SK-MEL-5 (cell line): ENCODE measurements around the gene ARIH1. TPM values are rescaled to one million over a fixed set of nuclear protein-coding genes. Genes with fewer than 3 reads are reported as not detected.

Experiments used
- DNase-seq: peaks from one replicate; pipeline ENCODE4 v3.0.0-alpha.2; 2016; ENCODE audit warnings: low read depth, low spot score
- in situ Hi-C: cut with HindIII; loops from 2 replicates; pipeline ENCODE4 v1.10.0; 2016; ENCODE audit warnings: low sequenced_read_pairs, high pct_unique_total_duplicates, low pct_unique_long_range_greater_than_20kb
- total RNA-seq: library from RNA; depleted of rRNA; stranded (reverse); fragments of >200 nt; shearing (Covaris generic); gene quantifications from 2 replicates; pipeline ENCODE4 v1.2.3, GENCODE V29; 2014

Gene ARIH1
- total RNA-seq, 1 experiment from 2014 or later, result 57.4 TPM

GRCh38 chr15:72481015-72481659 is 7.0 kb downstream of the ARIH1 start:
- DNase-seq, result no peak
- in situ Hi-C loops, result no loop called here

- no peak for DNase-seq
- in situ Hi-C loops, result no loop called here
Measured at GRCh38 chr15:72482275-72482674, 8.1 kb downstream of the ARIH1 start.

GRCh38 chr15:72483279-72483678 is 9.1 kb downstream of the ARIH1 start:
- DNase-seq, result no peak
- in situ Hi-C loops, result no loop called here

GRCh38 chr15:72486144-72486543 is 12.0 kb downstream of the ARIH1 start:
- in situ Hi-C loops, result no loop called here
- DNase-seq, result no peak

- DNase-seq, result no peak
- in situ Hi-C loops, result no loop called here
Measured at GRCh38 chr15:72487070-72487797, 13.1 kb downstream of the ARIH1 start.

GRCh38 chr15:72488558-72488957 is 14.4 kb downstream of the ARIH1 start:
- DNase-seq, result no peak
- in situ Hi-C loops, result no loop called here

- DNase-seq, result no peak
Measured at GRCh38 chr15:72489943-72490554, 15.9 kb downstream of the ARIH1 start.

GRCh38 chr15:72491768-72492167 is 17.6 kb downstream of the ARIH1 start:
- in situ Hi-C loops, result no loop called here
- DNase-seq, result no peak

More at GRCh38 chr15:72489943-72490554, 15.9 kb downstream of the ARIH1 start:
- in situ Hi-C loops, result no loop called here

GRCh38 chr15:72492733-72493132 is 18.6 kb downstream of the ARIH1 start:
- in situ Hi-C loops, result no loop called here

GRCh38 chr15:72493220-72493619 is 19.1 kb downstream of the ARIH1 start:
- in situ Hi-C loops, result no loop called here
- DNase-seq, result no peak

More at GRCh38 chr15:72492733-72493132, 18.6 kb downstream of the ARIH1 start:
- DNase-seq, result no peak

- in situ Hi-C loops, result no loop called here
- DNase-seq, result no peak
Measured at GRCh38 chr15:72495007-72495406, 20.9 kb downstream of the ARIH1 start.

GRCh38 chr15:72496783-72497182 is 22.7 kb downstream of the ARIH1 start:
- in situ Hi-C loops, result no loop called here
- DNase-seq, result no peak

- no peak for DNase-seq
- in situ Hi-C loops, result no loop called here
Measured at GRCh38 chr15:72497402-72497801, 23.3 kb downstream of the ARIH1 start.

GRCh38 chr15:72502220-72502809 is 28.2 kb downstream of the ARIH1 start:
- DNase-seq, result no peak
- in situ Hi-C loops, result no loop called here

GRCh38 chr15:72503147-72503546 is 29.0 kb downstream of the ARIH1 start:
- in situ Hi-C loops, result no loop called here

GRCh38 chr15:72507402-72508092 is 33.4 kb downstream of the ARIH1 start:
- DNase-seq, result no peak

More at GRCh38 chr15:72503147-72503546, 29.0 kb downstream of the ARIH1 start:
- no peak for DNase-seq

GRCh38 chr15:72509484-72509883 is 35.4 kb downstream of the ARIH1 start:
- no peak for DNase-seq
- in situ Hi-C loops, result no loop called here

More at GRCh38 chr15:72507402-72508092, 33.4 kb downstream of the ARIH1 start:
- in situ Hi-C loops, result no loop called here

- in situ Hi-C loops, result no loop called here
- no peak for DNase-seq
Measured at GRCh38 chr15:72511536-72511935, 37.4 kb downstream of the ARIH1 start.
